PC-9 (cell line): ENCODE measurements around the gene ERGIC2. TPM values are rescaled to one million over a fixed set of nuclear protein-coding genes. Genes with fewer than 3 reads are reported as not detected.

ENCODE experiments used
- BruUV-seq: library from RNA; stranded (reverse); fragments of 400-500 nt; replicated peaks from 2 replicates; lab custom pipeline; 2021; lab: Mats Ljungman, UMichigan
- CTCF ChIA-PET: fragments of 300-600 bp; sonication (Branson Sonifier 250); formaldehyde crosslinking; loops from one replicate; lab custom pipeline; 2022; ENCODE audit warnings: antibody characterized with exemption; lab: Charles Lee
- POLR2A ChIA-PET: fragments of 300-600 bp; sonication (Branson Sonifier 250); formaldehyde crosslinking; loops from one replicate; lab custom pipeline; 2022; ENCODE audit warnings: antibody characterized with exemption; ENCODE audit not compliant: unreplicated experiment; lab: Charles Lee
- DNase-seq, 2 experiments: peaks; one replicate each; pipeline versions ENCODE4 v3.0.0 to v3.0.0-alpha.2; 2015 to 2022; ENCODE audit warnings: mixed read lengths in 1 of 2
- H2AFZ ChIP-seq: fragments of 200-600 bp; sonication (generic); 2 replicates; pipeline ENCODE4 v1.8.1; 2017; ENCODE audit warnings: antibody characterized with exemption
- H3F3A ChIP-seq: fragments of 200-600 bp; sonication (generic); 2 replicates; pipeline ENCODE4 v1.8.1; 2017; ENCODE audit warnings: antibody characterized with exemption, mild to moderate bottlenecking, low read depth; ENCODE audit not compliant: insufficient read depth
- H3K27ac ChIP-seq: fragments of 200-600 bp; sonication (generic); 2 replicates; pipeline ENCODE4 v1.6.1; 2016; ENCODE audit warnings: mixed run types
- H3K27me3 ChIP-seq: fragments of 200-600 bp; sonication (generic); 2 replicates; pipeline ENCODE4 v1.6.1; 2016; ENCODE audit warnings: low read depth, mixed run types; ENCODE audit not compliant: insufficient read depth
- H3K36me3 ChIP-seq: fragments of 200-600 bp; sonication (generic); 2 replicates; pipeline ENCODE4 v1.6.1; 2016; ENCODE audit warnings: low read depth, mixed run types
- H3K4me1 ChIP-seq: fragments of 200-600 bp; sonication (generic); replicated peaks from 2 replicates; pipeline ENCODE4 v1.6.1; 2016; ENCODE audit warnings: mixed run types; ENCODE audit not compliant: insufficient read depth
- H3K4me2 ChIP-seq: fragments of 200-600 bp; sonication (generic); 2 replicates; pipeline ENCODE4 v1.6.1; 2017; ENCODE audit warnings: mixed run types
- H3K4me3 ChIP-seq: fragments of 200-600 bp; sonication (generic); 2 replicates; pipeline ENCODE4 v1.6.1; 2016; ENCODE audit warnings: mixed run types
- H3K79me2 ChIP-seq: fragments of 200-600 bp; sonication (generic); 2 replicates; pipeline ENCODE4 v1.6.1; 2017; ENCODE audit warnings: low read depth, mixed run types
- H3K9me2 ChIP-seq: fragments of 200-600 bp; sonication (generic); 2 replicates; pipeline ENCODE4 v1.8.1; 2017; ENCODE audit warnings: mild to moderate bottlenecking; ENCODE audit not compliant: insufficient read depth
- H3K9me3 ChIP-seq: fragments of 200-600 bp; sonication (generic); 2 replicates; pipeline ENCODE4 v1.8.1; 2016; ENCODE audit warnings: low read depth; ENCODE audit not compliant: insufficient read depth
- H4K20me1 ChIP-seq: fragments of 200-600 bp; sonication (generic); 2 replicates; pipeline ENCODE4 v1.8.1; 2017; ENCODE audit not compliant: insufficient read depth
- EZH2 ChIP-seq: fragments of 200-600 bp; sonication (generic); IDR thresholded peaks from 2 replicates; pipeline ENCODE4 v1.8.0; 2017; ENCODE audit warnings: antibody characterized with exemption, low read depth
- intact Hi-C: fragments of 100-400 bp; cut with micrococcal nuclease; formaldehyde crosslinking; loops from one replicate; pipeline ENCODE4 v1.10.0; 2022; ENCODE audit not compliant: unreplicated experiment
- total RNA-seq: library from RNA; stranded (reverse); gene quantifications from 2 replicates; pipeline ENCODE4 v1.2.3, GENCODE V29; 2021
- TF ChIP-seq, protein P1 (sequence below): fragments of 200-600 bp; sonication (generic); conservative IDR thresholded peaks from 2 replicates; pipeline ENCODE4 v1.6.1; 2017; ENCODE audit warnings: mixed run types, antibody characterized with exemption, mild to moderate bottlenecking, moderate library complexity

ERGIC2 gene
- total RNA-seq, 1 experiment from 2014 or later: 141 TPM

DNA sequence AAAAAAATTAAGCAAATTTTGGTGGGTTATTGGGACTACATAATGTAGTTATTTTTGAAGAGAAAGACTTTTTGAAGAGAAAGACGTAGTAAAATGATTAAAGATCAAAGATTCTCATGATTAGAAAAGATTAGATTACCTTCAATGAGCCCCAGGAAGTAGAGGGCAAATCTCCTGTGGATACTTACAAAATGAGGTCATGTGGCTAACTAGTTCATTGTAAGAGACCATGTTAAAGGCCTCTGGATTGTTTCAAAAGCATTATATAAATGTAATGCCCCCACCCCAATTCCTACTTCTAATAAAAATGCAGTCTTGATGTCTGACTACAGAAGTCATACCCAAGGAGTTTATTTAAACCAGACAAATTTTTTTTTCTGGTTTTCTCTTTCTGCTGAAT, 93.3 kb downstream of the ERGIC2 start:
- no peaks in the 10 kb centered on the region for H3K4me1 ChIP-seq
- no peaks in the 10 kb centered on the region for H4K20me1 ChIP-seq
- TF ChIP-seq, protein P1, sequence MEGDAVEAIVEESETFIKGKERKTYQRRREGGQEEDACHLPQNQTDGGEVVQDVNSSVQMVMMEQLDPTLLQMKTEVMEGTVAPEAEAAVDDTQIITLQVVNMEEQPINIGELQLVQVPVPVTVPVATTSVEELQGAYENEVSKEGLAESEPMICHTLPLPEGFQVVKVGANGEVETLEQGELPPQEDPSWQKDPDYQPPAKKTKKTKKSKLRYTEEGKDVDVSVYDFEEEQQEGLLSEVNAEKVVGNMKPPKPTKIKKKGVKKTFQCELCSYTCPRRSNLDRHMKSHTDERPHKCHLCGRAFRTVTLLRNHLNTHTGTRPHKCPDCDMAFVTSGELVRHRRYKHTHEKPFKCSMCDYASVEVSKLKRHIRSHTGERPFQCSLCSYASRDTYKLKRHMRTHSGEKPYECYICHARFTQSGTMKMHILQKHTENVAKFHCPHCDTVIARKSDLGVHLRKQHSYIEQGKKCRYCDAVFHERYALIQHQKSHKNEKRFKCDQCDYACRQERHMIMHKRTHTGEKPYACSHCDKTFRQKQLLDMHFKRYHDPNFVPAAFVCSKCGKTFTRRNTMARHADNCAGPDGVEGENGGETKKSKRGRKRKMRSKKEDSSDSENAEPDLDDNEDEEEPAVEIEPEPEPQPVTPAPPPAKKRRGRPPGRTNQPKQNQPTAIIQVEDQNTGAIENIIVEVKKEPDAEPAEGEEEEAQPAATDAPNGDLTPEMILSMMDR: no peak
- no peak for TF ChIP-seq EZH2
- no TSS peak for BruUV-seq
- H3K4me2 ChIP-seq: no peak overlapping the region
- CTCF ChIA-PET: no interaction called here
- H3K27me3 ChIP-seq: no peaks in the 10 kb centered on the region
- no peak overlapping the region for H3K27ac ChIP-seq
- H3K9me2 ChIP-seq: no peaks in the 10 kb centered on the region
- H3F3A ChIP-seq: no peaks in the 10 kb centered on the region
- no peak overlapping the region for H2AFZ ChIP-seq
- intact Hi-C loops: no loop called here
- POLR2A ChIA-PET: no interaction called here
- H3K36me3 ChIP-seq: no peaks in the 10 kb centered on the region
- H3K79me2 ChIP-seq: no peaks in the 10 kb centered on the region
- peaks cover 4% of the 10 kb centered on the region; the same call in 1 of the 2 replicates for H3K9me3 ChIP-seq
- no peak overlapping the region for H3K4me3 ChIP-seq
- DNase-seq: no peak

Other genes starting within 250 kb of the ERGIC2 start
- gene FAR2, start 231.9 kb downstream of the ERGIC2 start, total RNA-seq: 11.0 and 12.3 TPM in 2 replicates
- gene OVCH1, start 116.5 kb upstream of the ERGIC2 start, total RNA-seq: not detected in 2 replicates